Activated T-cell treated with anti-CD3 and anti-CD28 coated beads for 1 hour (primary cell): ENCODE data around the gene PCDHA1.
"Not testable (repeated sequence)": the region's sequence is repeated elsewhere in the genome, so short reads cannot be mapped to it uniquely, and the experiment has no call there.

Source experiments
- DNase-seq: peaks from one replicate; pipeline ENCODE4 v3.0.0-alpha.2; 2020; ENCODE audit warnings: low read depth

PCDHA1 gene

DNA sequence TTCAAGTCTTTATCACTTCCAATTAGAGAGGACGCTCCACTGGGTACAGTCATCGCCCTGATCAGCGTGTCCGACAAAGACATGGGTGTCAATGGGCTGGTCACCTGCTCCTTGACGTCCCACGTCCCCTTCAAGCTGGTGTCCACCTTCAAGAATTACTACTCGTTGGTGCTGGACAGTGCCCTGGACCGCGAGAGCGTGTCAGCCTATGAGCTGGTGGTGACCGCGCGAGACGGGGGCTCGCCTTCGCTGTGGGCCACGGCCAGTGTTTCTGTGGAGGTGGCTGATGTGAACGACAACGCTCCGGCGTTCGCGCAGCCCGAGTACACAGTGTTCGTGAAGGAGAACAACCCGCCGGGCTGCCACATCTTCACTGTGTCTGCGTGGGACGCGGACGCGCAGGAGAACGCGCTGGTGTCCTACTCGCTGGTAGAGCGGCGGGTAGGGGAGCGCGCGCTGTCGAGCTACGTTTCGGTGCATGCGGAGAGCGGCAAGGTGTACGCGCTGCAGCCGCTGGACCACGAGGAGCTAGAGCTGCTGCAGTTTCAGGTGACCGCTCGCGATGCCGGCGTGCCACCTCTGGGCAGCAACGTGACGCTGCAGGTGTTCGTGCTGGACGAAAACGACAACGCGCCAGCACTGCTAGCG, 22.4 kb downstream of the PCDHA1 start:
- not testable (repeated sequence) for DNase-seq

DNA sequence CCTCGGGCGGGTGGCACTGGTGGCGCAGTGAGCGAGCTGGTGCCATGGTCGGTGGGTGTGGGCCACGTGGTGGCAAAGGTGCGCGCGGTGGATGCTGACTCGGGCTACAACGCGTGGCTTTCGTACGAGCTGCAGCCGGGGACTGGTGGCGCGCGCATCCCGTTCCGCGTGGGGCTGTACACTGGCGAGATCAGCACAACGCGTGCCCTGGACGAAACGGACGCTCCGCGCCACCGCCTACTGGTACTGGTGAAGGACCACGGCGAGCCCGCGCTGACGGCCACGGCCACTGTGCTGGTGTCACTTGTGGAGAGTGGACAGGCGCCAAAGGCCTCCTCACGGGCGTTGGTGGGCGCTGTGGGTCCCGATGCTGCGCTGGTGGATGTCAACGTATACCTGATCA, 22.9 kb downstream of the PCDHA1 start:
- no peak for DNase-seq

DNA sequence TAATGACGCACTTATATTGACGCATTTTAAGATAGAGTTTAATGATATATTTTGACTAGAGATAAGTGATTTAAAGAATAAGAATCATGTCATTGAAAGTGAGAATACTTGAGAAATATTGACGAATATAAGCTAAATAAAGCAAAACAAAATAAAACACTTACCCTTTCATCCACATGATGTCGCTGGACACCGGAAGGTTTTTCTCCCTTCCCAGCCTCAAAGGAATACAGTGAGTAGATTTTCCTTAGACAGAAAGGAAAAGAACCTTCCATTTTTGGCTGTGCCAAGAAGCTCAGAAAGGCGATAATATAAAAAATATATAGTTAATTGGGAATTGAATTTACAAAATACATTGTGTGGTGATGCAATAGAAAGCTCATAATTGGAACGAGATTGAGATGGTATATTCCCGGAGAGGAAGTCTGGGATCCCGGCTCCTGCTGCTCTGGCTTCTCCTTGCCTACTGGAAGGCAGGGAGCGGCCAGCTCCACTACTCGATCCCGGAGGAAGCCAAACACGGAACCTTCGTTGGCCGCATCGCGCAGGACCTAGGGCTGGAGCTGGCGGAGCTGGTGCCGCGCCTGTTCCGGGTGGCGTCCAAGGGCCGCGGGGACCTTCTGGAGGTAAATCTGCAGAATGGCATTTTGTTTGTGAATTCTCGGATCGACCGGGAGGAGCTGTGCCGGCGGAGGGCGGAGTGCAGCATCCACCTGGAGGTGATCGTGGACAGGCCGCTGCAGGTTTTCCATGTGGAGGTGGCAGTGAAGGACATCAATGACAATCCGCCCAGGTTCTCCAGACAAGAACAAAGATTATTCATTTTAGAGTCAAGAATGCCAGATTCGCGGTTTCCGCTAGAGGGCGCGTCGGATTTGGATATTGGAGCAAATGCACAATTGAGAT, 35.7 kb downstream of the PCDHA1 start, which contains the start of gene PCDHA5:
Gene PCDHA5, plus strand, starts transcription at position 239 of the 906 bp plus-strand sequence.
- no peak for DNase-seq

DNA sequence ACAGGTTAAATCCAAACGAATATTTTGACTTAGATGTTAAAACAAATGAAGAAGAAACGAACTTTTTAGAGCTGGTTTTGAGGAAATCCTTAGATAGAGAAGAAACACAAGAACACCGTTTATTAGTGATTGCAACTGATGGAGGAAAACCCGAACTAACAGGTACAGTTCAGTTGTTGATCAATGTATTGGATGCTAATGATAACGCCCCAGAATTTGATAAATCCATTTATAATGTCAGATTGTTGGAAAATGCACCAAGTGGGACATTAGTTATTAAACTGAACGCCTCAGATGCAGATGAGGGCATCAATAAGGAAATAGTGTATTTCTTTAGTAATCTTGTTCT, 36.3 kb downstream of the PCDHA1 start:
- no peak for DNase-seq

DNA sequence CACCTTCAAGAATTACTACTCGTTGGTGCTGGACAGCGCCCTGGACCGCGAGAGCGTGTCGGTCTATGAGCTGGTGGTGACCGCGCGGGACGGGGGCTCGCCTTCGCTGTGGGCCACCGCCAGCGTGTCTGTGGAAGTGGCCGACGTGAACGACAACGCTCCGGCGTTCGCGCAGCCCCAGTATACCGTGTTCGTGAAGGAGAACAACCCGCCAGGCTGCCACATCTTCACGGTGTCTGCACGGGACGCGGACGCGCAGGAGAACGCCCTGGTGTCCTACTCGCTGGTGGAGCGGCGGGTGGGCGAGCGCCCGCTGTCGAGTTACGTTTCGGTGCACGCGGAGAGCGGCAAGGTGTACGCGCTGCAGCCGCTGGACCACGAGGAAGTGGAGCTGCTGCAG, 37.0 kb downstream of the PCDHA1 start:
- DNase-seq = not testable (repeated sequence)

DNA sequence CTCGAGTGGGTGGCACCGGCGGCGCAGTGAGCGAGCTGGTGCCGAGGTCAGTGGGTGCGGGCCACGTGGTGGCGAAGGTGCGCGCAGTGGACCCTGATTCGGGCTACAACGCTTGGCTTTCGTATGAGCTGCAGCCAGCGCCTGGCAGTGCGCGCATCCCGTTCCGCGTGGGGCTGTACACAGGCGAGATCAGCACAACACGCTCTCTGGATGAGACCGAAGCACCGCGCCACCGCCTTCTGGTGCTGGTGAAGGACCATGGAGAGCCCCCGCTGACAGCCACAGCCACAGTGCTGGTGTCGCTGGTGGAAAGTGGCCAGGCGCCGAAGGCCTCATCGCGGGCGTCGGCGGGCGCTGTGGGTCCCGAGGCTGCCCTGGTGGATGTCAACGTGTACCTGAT, 37.5 kb downstream of the PCDHA1 start:
- no peak for DNase-seq

DNA sequence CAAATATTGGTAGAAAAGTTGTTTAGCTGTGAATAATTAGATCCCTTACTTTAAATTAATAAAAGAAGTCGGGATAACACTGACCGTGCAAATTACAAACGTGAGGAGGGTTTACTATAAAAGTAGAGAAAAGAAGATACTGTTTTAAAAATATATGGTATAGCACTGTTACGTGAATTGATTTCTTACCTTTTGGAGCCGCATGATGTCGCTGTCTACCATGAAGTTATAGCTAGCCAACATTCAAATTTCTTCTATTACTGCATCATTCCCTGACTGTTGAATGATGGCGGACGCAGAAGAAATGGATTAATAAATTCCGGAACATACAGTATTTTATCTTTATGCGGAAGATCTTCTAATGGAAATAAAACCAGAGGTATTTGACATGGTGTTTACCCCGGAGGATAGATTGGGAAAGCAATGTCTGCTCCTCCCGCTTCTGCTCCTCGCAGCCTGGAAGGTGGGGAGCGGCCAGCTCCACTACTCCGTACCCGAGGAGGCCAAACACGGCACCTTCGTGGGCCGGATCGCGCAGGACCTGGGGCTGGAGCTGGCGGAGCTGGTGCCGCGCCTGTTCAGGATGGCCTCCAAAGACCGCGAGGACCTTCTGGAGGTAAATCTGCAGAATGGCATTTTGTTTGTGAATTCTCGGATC, 41.9 kb downstream of the PCDHA1 start, which contains the start of gene PCDHA6:
Gene PCDHA6, plus strand, starts transcription at position 257 of the 658 bp plus-strand sequence. Its CDS starts 132 bp downstream, at position 389.
- DNase-seq = no peak

DNA sequence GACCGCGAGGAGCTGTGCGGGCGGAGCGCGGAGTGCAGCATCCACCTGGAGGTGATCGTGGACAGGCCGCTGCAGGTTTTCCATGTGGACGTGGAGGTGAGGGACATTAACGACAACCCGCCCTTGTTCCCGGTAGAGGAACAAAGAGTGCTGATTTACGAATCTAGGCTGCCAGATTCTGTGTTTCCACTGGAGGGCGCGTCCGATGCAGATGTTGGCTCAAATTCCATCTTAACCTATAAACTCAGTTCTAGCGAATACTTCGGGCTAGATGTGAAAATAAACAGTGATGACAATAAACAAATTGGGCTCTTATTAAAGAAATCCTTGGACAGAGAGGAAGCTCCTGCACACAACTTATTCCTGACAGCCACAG, 42.4 kb downstream of the PCDHA1 start:
- DNase-seq = no peak

DNA sequence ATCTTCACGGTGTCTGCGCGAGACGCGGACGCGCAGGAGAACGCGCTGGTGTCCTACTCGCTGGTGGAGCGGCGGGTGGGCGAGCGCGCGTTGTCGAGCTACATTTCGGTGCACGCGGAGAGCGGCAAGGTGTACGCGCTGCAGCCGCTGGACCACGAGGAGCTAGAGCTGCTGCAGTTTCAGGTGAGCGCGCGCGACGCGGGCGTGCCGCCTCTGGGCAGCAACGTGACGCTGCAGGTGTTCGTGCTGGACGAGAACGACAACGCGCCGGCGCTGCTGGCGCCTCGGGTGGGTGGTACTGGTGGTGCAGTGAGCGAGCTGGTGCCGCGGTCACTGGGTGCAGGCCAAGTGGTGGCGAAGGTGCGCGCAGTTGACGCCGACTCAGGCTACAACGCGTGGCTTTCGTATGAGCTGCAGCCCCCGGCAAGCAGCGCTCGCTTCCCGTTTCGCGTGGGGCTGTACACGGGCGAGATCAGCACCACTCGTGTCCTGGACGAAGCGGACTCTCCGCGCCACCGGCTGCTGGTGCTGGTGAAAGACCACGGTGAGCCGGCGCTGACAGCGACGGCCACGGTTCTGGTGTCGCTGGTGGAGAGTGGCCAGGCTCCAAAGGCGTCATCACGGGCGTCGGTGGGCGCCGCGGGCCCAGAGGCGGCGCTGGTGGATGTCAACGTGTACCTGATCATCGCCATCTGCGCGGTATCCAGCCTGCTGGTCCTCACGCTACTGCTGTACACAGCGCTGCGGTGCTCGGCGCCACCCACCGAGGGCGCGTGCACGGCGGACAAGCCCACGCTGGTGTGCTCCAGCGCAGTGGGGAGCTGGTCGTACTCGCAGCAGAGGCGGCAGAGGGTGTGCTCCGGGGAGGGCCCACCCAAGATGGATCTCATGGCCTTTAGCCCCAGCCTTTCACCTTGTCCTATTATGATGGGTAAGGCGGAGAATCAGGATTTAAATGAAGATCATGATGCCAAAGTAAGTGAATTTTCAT, 43.9 kb downstream of the PCDHA1 start:
- DNase-seq = not testable (repeated sequence)

DNA sequence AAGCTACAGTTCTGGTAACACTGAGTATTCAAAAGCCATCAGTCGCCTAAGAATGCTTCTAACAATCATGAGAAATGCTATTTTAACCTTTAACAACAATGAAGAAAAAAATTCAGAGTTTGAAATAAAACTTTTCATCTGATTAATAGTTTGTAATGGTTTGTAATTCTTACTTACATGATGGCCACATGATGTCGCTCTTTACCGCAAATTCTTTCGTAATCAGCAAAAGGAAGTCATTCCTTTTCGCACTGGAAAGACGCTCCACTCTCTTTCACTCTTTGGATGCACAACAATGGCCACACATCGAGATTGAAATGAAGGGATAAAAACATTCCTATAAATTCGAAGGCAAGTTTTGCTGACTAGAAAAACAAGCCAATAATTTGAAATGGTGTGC, 48.1 kb downstream of the PCDHA1 start, which contains the start of gene PCDHA7:
Gene PCDHA7, plus strand, starts transcription at position 277 of the 400 bp plus-strand sequence. Its CDS starts 115 bp downstream, at position 392.
- DNase-seq = no peak

DNA sequence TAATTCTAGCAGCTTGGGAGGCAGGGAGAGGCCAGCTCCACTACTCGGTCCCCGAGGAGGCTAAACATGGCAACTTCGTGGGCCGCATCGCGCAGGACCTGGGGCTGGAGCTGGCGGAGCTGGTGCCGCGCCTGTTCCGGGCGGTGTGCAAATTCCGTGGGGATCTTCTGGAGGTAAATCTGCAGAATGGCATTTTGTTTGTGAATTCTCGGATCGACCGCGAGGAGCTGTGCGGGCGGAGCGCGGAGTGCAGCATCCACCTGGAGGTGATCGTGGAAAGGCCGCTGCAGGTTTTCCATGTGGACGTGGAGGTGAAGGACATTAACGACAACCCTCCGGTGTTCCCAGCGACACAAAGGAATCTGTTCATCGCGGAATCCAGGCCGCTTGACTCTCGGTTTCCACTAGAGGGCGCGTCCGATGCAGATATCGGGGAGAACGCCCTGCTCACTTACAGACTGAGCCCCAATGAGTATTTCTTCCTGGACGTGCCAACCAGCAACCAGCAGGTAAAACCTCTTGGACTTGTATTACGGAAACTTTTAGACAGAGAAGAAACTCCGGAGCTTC, 48.6 kb downstream of the PCDHA1 start:
- DNase-seq = not testable (repeated sequence)

DNA sequence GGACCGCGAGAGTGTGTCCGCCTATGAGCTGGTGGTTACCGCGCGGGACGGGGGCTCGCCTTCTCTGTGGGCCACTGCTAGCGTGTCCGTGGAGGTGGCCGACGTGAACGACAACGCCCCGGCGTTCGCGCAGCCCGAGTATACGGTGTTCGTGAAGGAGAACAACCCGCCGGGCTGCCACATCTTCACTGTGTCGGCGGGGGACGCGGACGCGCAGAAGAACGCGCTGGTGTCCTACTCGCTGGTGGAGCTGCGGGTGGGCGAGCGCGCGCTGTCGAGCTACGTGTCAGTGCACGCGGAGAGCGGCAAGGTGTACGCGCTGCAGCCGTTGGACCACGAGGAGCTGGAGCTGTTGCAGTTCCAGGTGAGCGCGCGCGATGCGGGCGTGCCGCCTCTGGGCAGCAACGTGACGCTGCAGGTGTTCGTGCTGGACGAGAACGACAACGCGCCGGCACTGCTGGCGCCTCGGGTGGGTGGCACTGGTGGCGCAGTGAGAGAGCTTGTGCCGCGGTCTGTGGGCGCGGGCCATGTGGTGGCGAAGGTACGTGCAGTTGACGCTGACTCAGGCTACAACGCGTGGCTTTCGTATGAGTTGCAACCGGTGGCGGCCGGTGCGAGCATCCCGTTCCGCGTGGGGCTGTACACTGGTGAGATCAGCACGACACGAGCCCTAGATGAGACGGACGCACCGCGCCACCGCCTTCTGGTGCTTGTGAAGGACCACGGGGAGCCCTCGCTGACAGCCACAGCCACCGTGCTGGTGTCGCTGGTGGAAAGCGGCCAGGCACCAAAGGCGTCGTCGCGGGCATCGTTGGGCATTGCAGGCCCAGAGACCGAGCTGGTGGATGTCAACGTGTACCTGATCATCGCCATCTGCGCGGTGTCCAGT, 49.9 kb downstream of the PCDHA1 start:
- no peak for DNase-seq

DNA sequence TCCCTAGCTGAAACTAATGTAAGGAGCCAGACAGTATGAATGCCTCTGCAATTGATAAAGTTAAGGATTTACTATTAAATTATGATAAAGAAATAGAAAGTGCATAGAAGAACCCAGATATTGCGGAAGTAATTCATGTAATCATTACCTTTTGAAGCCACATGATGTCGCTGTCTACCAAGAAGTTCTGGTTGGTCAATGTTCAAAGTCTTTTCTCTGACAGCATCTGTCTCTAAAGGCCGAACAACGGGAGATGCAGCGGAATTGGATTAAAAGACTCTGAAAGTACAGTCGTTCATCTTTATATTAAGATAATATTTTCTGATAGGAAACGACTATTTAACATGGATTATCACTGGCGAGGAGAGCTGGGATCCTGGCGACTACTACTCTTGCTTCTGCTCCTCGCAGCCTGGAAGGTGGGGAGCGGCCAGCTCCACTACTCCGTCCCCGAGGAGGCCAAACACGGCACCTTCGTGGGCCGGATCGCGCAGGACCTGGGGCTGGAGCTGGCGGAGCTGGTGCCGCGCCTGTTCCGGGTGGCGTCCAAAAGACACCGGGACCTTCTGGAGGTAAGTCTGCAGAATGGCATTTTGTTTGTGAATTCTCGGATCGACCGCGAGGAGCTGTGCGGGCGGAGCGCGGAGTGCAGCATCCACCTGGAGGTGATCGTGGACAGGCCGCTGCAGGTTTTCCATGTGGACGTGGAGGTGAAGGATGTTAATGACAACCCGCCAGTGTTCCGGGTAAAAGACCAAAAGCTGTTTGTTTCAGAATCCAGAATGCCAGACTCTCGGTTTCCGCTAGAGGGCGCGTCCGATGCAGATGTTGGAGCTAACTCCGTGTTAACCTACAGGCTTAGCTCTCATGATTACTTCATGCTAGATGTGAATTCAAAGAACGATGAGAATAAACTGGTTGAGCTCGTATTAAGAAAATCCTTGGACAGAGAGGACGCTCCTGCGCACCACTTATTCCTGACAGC, 55.3 kb downstream of the PCDHA1 start, which contains the start of gene PCDHA8:
Gene PCDHA8, plus strand, starts transcription at position 210 of the 985 bp plus-strand sequence. Its CDS starts 135 bp downstream, at position 345.
- no peak for DNase-seq

DNA sequence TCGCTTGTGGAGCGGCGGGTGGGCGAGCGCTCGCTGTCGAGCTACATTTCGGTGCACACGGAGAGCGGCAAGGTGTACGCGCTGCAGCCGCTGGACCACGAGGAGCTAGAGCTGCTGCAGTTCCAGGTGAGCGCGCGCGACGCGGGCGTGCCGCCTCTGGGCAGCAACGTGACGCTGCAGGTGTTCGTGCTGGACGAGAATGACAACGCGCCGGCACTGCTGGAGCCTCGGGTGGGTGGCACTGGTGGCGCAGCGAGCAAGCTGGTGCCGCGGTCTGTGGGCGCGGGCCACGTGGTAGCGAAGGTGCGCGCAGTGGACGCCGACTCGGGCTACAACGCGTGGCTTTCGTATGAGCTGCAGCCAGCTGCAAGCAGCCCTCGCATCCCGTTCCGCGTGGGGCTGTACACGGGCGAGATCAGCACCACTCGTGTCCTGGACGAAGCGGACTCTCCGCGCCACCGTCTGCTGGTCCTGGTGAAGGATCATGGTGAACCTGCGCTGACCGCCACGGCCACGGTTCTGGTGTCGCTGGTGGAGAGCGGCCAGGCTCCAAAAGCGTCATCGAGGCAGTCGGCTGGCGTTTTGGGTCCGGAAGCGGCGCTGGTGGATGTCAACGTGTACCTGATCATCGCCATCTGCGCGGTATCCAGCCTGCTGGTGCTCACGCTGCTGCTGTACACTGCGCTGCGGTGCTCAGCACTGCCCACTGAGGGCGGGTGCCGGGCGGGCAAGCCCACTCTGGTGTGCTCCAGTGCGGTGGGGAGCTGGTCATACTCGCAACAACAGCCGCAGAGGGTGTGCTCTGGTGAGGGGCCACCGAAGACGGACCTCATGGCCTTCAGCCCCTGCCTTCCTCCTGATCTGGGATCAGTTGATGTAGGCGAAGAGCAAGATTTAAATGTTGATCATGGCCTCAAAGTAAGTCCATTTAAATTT, 57.1 kb downstream of the PCDHA1 start:
- no peak for DNase-seq

DNA sequence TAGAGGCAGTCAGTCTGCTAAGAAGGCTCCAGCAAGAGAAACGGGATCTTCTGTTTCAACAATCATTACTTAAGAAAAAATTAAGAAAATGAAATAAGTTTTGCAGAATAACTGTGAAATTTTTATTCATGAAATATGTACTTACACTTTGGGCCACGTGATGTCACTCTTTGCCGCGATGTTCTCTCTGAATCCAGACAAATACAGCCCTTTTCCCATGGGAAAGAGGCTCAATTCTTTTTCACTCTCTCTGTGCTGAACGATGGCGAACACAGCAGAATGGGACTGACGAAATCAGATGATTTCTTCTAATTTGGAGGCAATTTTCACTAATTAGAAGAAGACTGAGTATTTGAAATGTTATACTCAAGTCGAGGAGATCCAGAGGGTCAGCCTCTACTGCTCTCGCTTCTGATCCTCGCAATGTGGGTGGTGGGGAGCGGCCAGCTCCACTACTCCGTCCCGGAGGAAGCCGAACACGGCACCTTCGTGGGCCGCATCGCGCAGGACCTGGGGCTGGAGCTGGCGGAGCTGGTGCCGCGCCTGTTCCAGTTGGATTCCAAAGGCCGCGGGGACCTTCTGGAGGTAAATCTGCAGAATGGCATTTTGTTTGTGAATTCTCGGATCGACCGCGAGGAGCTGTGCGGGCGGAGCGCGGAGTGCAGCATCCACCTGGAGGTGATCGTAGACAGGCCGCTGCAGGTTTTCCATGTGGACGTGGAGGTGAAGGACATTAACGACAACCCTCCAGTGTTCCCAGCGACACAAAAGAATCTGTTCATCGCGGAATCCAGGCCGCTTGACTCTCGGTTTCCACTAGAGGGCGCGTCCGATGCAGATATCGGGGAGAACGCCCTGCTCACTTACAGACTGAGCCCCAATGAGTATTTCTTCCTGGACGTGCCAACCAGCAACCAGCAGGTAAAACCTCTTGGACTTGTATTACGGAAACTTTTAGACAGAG, 62.5 kb downstream of the PCDHA1 start, which contains the start of gene PCDHA9:
Gene PCDHA9, plus strand, starts transcription at position 244 of the 964 bp plus-strand sequence. Its CDS starts 114 bp downstream, at position 358.
- DNase-seq = not testable (repeated sequence)
